ENCODE data around the gene CDADC1.

Gene CDADC1

DNA sequence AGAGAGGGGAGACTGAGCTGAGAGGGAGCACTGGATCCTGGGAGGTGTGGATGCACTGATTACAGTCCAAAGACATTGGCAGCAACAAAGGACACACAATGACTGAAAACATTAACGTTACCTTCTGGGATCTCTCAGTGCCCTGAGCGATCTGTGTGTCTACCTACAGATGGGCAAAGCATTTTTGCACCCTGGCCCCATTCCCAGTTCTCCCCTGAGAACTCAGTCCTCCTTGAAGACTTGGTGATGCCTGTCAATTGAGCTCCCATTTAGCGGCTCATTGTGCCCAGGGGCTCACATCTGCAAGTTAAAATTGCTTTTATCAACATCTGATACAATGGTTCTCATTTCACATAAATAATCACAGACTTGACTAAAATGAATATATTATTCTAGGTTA is 62.5 kb downstream of the CDADC1 start:
- DNase-seq (ENCODE audit: low read depth in 1 of 2, low spot score in 1 of 2): no peak
- TF ChIP-seq CTCF (IDR thresholded peaks at IDR 0.05; ENCODE audit: insufficient read depth, low read length): no peak
- no peak for TF ChIP-seq REST (IDR thresholded peaks at IDR 0.05; ENCODE audit: insufficient replicate concordance, low read depth)
- no peak for TF ChIP-seq GABPA (IDR thresholded peaks at IDR 0.05; ENCODE audit: low read depth)
- no peak for TF ChIP-seq SPI1 (IDR thresholded peaks at IDR 0.05; ENCODE audit: borderline replicate concordance, low read depth)
- no peak for TF ChIP-seq POLR2AphosphoS5 (IDR thresholded peaks at IDR 0.05; ENCODE audit: low read depth)
- no peak overlapping the region for H3K4me3 ChIP-seq (replicated peaks; ENCODE audit: insufficient read depth, low read length)
- H3K27me3 ChIP-seq (ENCODE audit: insufficient read depth, poor library complexity, severe bottlenecking): no peaks in the 10 kb centered on the region
- H3K27ac ChIP-seq (replicated peaks): no peak overlapping the region

- Histone ChIP-seq H3K27me3 (ENCODE audit: insufficient read depth, poor library complexity, severe bottlenecking) (no peaks in the 10 kb centered on the region), H3K27ac (replicated peaks) (no peak overlapping the region), H3K4me3 (replicated peaks; ENCODE audit: insufficient read depth, low read length) (no peak overlapping the region)
- TF ChIP-seq SPI1 (IDR thresholded peaks at IDR 0.05; ENCODE audit: borderline replicate concordance, low read depth) (no peak), GABPA (IDR thresholded peaks at IDR 0.05; ENCODE audit: low read depth) (no peak), CTCF (IDR thresholded peaks at IDR 0.05; ENCODE audit: insufficient read depth, low read length) (no peak), REST (IDR thresholded peaks at IDR 0.05; ENCODE audit: insufficient replicate concordance, low read depth) (no peak), POLR2AphosphoS5 (IDR thresholded peaks at IDR 0.05; ENCODE audit: low read depth) (no peak)
- no peak for DNase-seq (ENCODE audit: low read depth in 1 of 2, low spot score in 1 of 2)
Observed at GRCh38 chr13:49311816-49312215, 64.1 kb downstream of the CDADC1 start.

- H3K27me3 ChIP-seq (ENCODE audit: insufficient read depth, poor library complexity, severe bottlenecking): no peaks in the 10 kb centered on the region
- H3K27ac ChIP-seq (replicated peaks): no peak overlapping the region
- TF ChIP-seq CTCF (IDR thresholded peaks at IDR 0.05; ENCODE audit: insufficient read depth, low read length): no peak
- DNase-seq (ENCODE audit: low read depth in 1 of 2, low spot score in 1 of 2): no peak
- no peak overlapping the region for H3K4me3 ChIP-seq (replicated peaks; ENCODE audit: insufficient read depth, low read length)
Observed at GRCh38 chr13:49314344-49314882, 66.7 kb downstream of the CDADC1 start.

GRCh38 chr13:49315036-49315565 is 67.4 kb downstream of the CDADC1 start:
- H3K27ac ChIP-seq (replicated peaks): no peak overlapping the region
- DNase-seq (ENCODE audit: low read depth in 1 of 2, low spot score in 1 of 2): no peak
- TF ChIP-seq POLR2AphosphoS5 (IDR thresholded peaks at IDR 0.05; ENCODE audit: low read depth) (no peak), GABPA (IDR thresholded peaks at IDR 0.05; ENCODE audit: low read depth) (no peak), REST (IDR thresholded peaks at IDR 0.05; ENCODE audit: insufficient replicate concordance, low read depth) (no peak), CTCF (IDR thresholded peaks at IDR 0.05; ENCODE audit: insufficient read depth, low read length) (no peak), SPI1 (IDR thresholded peaks at IDR 0.05; ENCODE audit: borderline replicate concordance, low read depth) (no peak)
- no peak overlapping the region for H3K4me3 ChIP-seq (replicated peaks; ENCODE audit: insufficient read depth, low read length)
- no peaks in the 10 kb centered on the region for H3K27me3 ChIP-seq (ENCODE audit: insufficient read depth, poor library complexity, severe bottlenecking)
